ENCODE results near the gene RHOF. TPM values are rescaled to one million over a fixed set of nuclear protein-coding genes. Genes with fewer than 3 reads are reported as not detected.
A peak's percentile ranks its signal among the peaks of the same experiment; 100 is the strongest.

The RHOF gene
- total and polyA plus RNA-seq, 2 donors (not counting 1 experiment from before 2014, with no cell fraction given): 90.3 to 129 TPM

- H3K4me3 Mint-ChIP-seq: no peak overlapping the region
- H3K9me3 Mint-ChIP-seq (ENCODE audit: insufficient read depth): no peaks in the 10 kb centered on the region
- H3K27me3 ChIP-seq (replicated peaks in 1 of 4; ENCODE audit: control extremely low read depth in 1 of 4, control insufficient read depth in 3 of 4, insufficient read depth in 4 of 4, low read length in 3 of 4): no peaks in the 10 kb centered on the region
- H2AFZ ChIP-seq (ENCODE audit: insufficient read depth, low read depth, low read length, poor library complexity, severe bottlenecking): no peak overlapping the region
- no peak overlapping the region for H3K9ac ChIP-seq (ENCODE audit: low read length)
- no peak overlapping the region for H3K4me3 ChIP-seq (ENCODE audit: control extremely low read depth in 1 of 5, extremely low read depth in 1 of 5, insufficient read depth in 1 of 5, low read depth in 2 of 5, low read length in 4 of 5)
- ATAC-seq (ENCODE audit: low read depth) (no peak), DNase-seq (no peak)
- H4K20me1 ChIP-seq (ENCODE audit: control insufficient read depth, insufficient read depth, low read length, poor library complexity, severe bottlenecking): peaks cover 19% of the 10 kb centered on the region
- ChIA-PET CTCF (interaction anchor here (33.5 kb wide), 1 partner anchor 24 kb away, joined by 1947 read pairs; the partner anchor contains the start of genes RHOF and SETD1B), POLR2A (interaction anchor here (0.7 to 3.4 kb wide), 5 partner anchors 11 to 60 kb away, joined by 3 to 37 read pairs (median 4); partner anchors contain the start of gene RHOF)
- peak overlapping the region; percentile 65 for H3K27ac Mint-ChIP-seq
- no peaks in the 10 kb centered on the region for H3K9me3 ChIP-seq (ENCODE audit: control extremely low read depth in 1 of 3, control insufficient read depth in 2 of 3, insufficient read depth in 1 of 3, low read length in 2 of 3)
- H3K4me1 Mint-ChIP-seq: peaks cover 37% of the 10 kb centered on the region
- peak overlapping the region in 1 of 2 donors; percentile 51 for H3K27ac ChIP-seq (ENCODE audit: low read length in 2 of 2)
- TF ChIP-seq CTCF (IDR thresholded peaks at IDR 0.05): no peak
- TF ChIP-seq EZH2 (IDR thresholded peaks at IDR 0.05; ENCODE audit: borderline replicate concordance, insufficient read depth, low read depth, low read length, poor library complexity, severe bottlenecking): no peak
- H3K27me3 Mint-ChIP-seq: no peaks in the 10 kb centered on the region
- intact Hi-C loops (cut with micrococcal nuclease): loop anchor here (5.0 kb wide), 1 partner anchor 34 kb away; no protein-coding TSS in a partner anchor
- peaks cover 36 to 53% of the 10 kb centered on the region in 2 donors for H3K4me1 ChIP-seq (ENCODE audit: control insufficient read depth in 2 of 2, insufficient read depth in 2 of 2, low read length in 2 of 2)
- H3K79me2 ChIP-seq (ENCODE audit: control insufficient read depth, insufficient read depth, low read length): peaks cover 88% of the 10 kb centered on the region
- 82% methylated on average over 9 of the region's 17 CpGs for WGBS (ENCODE audit: insufficient coverage)
- H3K4me2 ChIP-seq (replicated peaks; ENCODE audit: low read depth, low read length, poor library complexity, severe bottlenecking): no peak overlapping the region
- H3K36me3 ChIP-seq (replicated peaks in 1 of 2; ENCODE audit: control extremely low read depth in 1 of 2, control insufficient read depth in 1 of 2, extremely low read depth in 1 of 2, insufficient read depth in 2 of 2, low read length in 1 of 2): peaks cover 0 to 41% of the 10 kb centered on the region in 2 experiments
Measured at GRCh38 chr12:121778567-121779421, 14.7 kb downstream of the RHOF start.
